ENCODE results near the gene ISCA2.

GRCh38 chr14:74528406-74528805 is 34.8 kb downstream of the ISCA2 start:
- no peak for TF ChIP-seq CTCF (IDR thresholded peaks at IDR 0.05; ENCODE audit: poor library complexity)
- TF ChIP-seq EZH2phosphoT487 (IDR thresholded peaks at IDR 0.05; ENCODE audit: low read depth, severe bottlenecking, unreplicated experiment), result no peak
- TF ChIP-seq EZH2 (IDR thresholded peaks at IDR 0.05; ENCODE audit: borderline replicate concordance), result no peak

Data from hepatocyte (in vitro differentiated cells).